ENCODE data around the gene TES. TPM values are rescaled to one million over a fixed set of nuclear protein-coding genes. Genes with fewer than 3 reads are reported as not detected.

The TES gene
- polyA plus RNA-seq, 1 donor (not counting 4 experiments of a cell fraction or from before 2014, with no cell fraction given) = 187 TPM

GRCh38 chr7:116176226-116176625 is 34.1 kb upstream of the TES start:
- Histone ChIP-seq H3K9ac (ENCODE audit: control insufficient read depth, extremely low read depth, insufficient read depth, low read length) (peak overlapping the region; percentile 1), H3K9me1 (ENCODE audit: control insufficient read depth, extremely low read depth, insufficient read depth, low read length) (no peaks in the 10 kb centered on the region), H3K4me3 (ENCODE audit: control insufficient read depth in 2 of 3, extremely low read depth in 1 of 3, insufficient read depth in 2 of 3, low read depth in 1 of 3, low read length in 3 of 3) (peak overlapping the region in 2 of 3 experiments; percentile 0 to 12), H3K79me2 (ENCODE audit: control insufficient read depth, insufficient read depth, low read length) (no peaks in the 10 kb centered on the region), H4K20me1 (ENCODE audit: control insufficient read depth, extremely low read depth, insufficient read depth, low read length) (no peaks in the 10 kb centered on the region), H3K27me3 (ENCODE audit: control insufficient read depth, extremely low read depth, insufficient read depth, low read length) (no peaks in the 10 kb centered on the region), H3K36me3 (ENCODE audit: control insufficient read depth in 2 of 2, extremely low read depth in 1 of 2, insufficient read depth in 2 of 2, low read length in 2 of 2) (no peaks in the 10 kb centered on the region), H3K4me1 (ENCODE audit: control insufficient read depth, extremely low read depth, insufficient read depth, low read length) (peaks cover 29% of the 10 kb centered on the region), H3K4me2 (ENCODE audit: control insufficient read depth, extremely low read depth, insufficient read depth, low read depth, low read length) (peak overlapping the region; percentile 37), H3K9me3 (ENCODE audit: control insufficient read depth, low read depth, low read length) (no peaks in the 10 kb centered on the region), H2AFZ (ENCODE audit: control insufficient read depth, low read length) (peak overlapping the region; percentile 62), H3K27ac (ENCODE audit: control insufficient read depth, insufficient read depth, low read length) (peak overlapping the region; percentile 22)
- dilution Hi-C loops (cut with MboI; ENCODE audit: extremely low pct_ligation_motif_present, low sequenced_read_pairs) = no loop called here
- DNase-seq (ENCODE audit: low read depth, low spot score) = no peak
- peak; percentile 5 for FAIRE-seq
- TF ChIP-seq, protein P1, sequence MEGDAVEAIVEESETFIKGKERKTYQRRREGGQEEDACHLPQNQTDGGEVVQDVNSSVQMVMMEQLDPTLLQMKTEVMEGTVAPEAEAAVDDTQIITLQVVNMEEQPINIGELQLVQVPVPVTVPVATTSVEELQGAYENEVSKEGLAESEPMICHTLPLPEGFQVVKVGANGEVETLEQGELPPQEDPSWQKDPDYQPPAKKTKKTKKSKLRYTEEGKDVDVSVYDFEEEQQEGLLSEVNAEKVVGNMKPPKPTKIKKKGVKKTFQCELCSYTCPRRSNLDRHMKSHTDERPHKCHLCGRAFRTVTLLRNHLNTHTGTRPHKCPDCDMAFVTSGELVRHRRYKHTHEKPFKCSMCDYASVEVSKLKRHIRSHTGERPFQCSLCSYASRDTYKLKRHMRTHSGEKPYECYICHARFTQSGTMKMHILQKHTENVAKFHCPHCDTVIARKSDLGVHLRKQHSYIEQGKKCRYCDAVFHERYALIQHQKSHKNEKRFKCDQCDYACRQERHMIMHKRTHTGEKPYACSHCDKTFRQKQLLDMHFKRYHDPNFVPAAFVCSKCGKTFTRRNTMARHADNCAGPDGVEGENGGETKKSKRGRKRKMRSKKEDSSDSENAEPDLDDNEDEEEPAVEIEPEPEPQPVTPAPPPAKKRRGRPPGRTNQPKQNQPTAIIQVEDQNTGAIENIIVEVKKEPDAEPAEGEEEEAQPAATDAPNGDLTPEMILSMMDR (optimal IDR thresholded peaks at IDR 0.05 in 1 of 3, IDR thresholded peaks at IDR 0.05 in 1 of 3, conservative IDR thresholded peaks at IDR 0.05 in 1 of 3; ENCODE audit: extremely low read depth in 1 of 3, insufficient read depth in 2 of 3, low read length in 3 of 3) = no peak
- no peak for TF ChIP-seq EZH2 (IDR thresholded peaks at IDR 0.05; ENCODE audit: low read length)

DNA sequence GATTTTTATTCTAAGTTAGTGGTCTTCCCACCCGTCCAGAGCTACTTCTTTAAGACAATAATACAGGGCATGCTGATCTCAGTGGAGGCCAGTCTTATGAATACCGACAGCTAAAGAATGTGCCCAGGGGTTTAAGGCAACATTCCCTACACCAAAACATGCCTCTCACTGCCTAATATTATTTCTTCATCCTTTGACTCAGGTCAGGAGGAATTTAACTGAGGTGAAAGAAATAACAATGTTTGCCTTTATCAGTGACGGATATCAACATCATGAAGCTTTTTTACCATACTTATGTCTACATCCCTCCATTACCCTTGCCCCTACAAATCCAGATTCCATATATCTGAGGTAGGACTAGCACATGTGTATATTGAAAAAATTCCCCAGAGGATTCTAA is 33.3 kb upstream of the TES start:
- peak; percentile 82 for FAIRE-seq

More for the DNA sequence above, 33.3 kb upstream of the TES start:
- Histone ChIP-seq H3K4me2 (ENCODE audit: control insufficient read depth, extremely low read depth, insufficient read depth, low read depth, low read length) (peak overlapping the region; percentile 37), H3K27me3 (ENCODE audit: control insufficient read depth, extremely low read depth, insufficient read depth, low read length) (no peaks in the 10 kb centered on the region), H3K36me3 (ENCODE audit: control insufficient read depth in 2 of 2, extremely low read depth in 1 of 2, insufficient read depth in 2 of 2, low read length in 2 of 2) (no peaks in the 10 kb centered on the region), H3K9me1 (ENCODE audit: control insufficient read depth, extremely low read depth, insufficient read depth, low read length) (no peaks in the 10 kb centered on the region), H3K79me2 (ENCODE audit: control insufficient read depth, insufficient read depth, low read length) (no peaks in the 10 kb centered on the region), H4K20me1 (ENCODE audit: control insufficient read depth, extremely low read depth, insufficient read depth, low read length) (no peaks in the 10 kb centered on the region), H3K4me3 (ENCODE audit: control insufficient read depth in 2 of 3, extremely low read depth in 1 of 3, insufficient read depth in 2 of 3, low read depth in 1 of 3, low read length in 3 of 3) (peak overlapping the region in 2 of 3 experiments; percentile 11 to 12), H3K9me3 (ENCODE audit: control insufficient read depth, low read depth, low read length) (no peaks in the 10 kb centered on the region), H3K9ac (ENCODE audit: control insufficient read depth, extremely low read depth, insufficient read depth, low read length) (peak overlapping the region; percentile 1), H3K27ac (ENCODE audit: control insufficient read depth, insufficient read depth, low read length) (peak overlapping the region; percentile 46), H2AFZ (ENCODE audit: control insufficient read depth, low read length) (no peak overlapping the region), H3K4me1 (ENCODE audit: control insufficient read depth, extremely low read depth, insufficient read depth, low read length) (peaks cover 27% of the 10 kb centered on the region)
- DNase-seq (ENCODE audit: low read depth, low spot score) = no peak
- TF ChIP-seq EZH2 (IDR thresholded peaks at IDR 0.05; ENCODE audit: low read length) = no peak
- TF ChIP-seq, protein P1 (optimal IDR thresholded peaks at IDR 0.05 in 1 of 3, IDR thresholded peaks at IDR 0.05 in 1 of 3, conservative IDR thresholded peaks at IDR 0.05 in 1 of 3; ENCODE audit: extremely low read depth in 1 of 3, insufficient read depth in 2 of 3, low read length in 3 of 3) = no peak
- dilution Hi-C loops (cut with MboI; ENCODE audit: extremely low pct_ligation_motif_present, low sequenced_read_pairs) = no loop called here
